Smooth muscle cell (in vitro differentiated cells): ENCODE data around the gene ZMYM3. TPM values are rescaled to one million over a fixed set of nuclear protein-coding genes. Genes with fewer than 3 reads are reported as not detected.
"Not testable (repeated sequence)": the region's sequence is repeated elsewhere in the genome, so short reads cannot be mapped to it uniquely, and the experiment has no call there.

Experiments used
- DNase-seq: peaks from one replicate; lab custom pipeline; 2025; ENCODE audit not compliant: unreplicated experiment; lab: John Stamatoyannopoulos, UW
- H2AFZ ChIP-seq: fragments of 200-600 bp; sonication (generic); 2 replicates; pipeline ENCODE4 v1.6.0; 2016; ENCODE audit warnings: antibody characterized with exemption, low read depth, mild to moderate bottlenecking
- H3F3A ChIP-seq: fragments of 200-600 bp; sonication (generic); 2 replicates; pipeline ENCODE4 v1.6.0; 2017; ENCODE audit warnings: antibody characterized with exemption, low read depth
- H3K27ac ChIP-seq: fragments of 200-600 bp; sonication (generic); 2 replicates; pipeline ENCODE4 v1.5.1; 2016; ENCODE audit warnings: low read depth, mild to moderate bottlenecking
- H3K27me3 ChIP-seq: fragments of 200-600 bp; sonication (generic); 2 replicates; pipeline ENCODE4 v1.6.1; 2016; ENCODE audit warnings: low read depth, mild to moderate bottlenecking
- H3K36me3 ChIP-seq: fragments of 200-600 bp; sonication (generic); 2 replicates; pipeline ENCODE4 v1.5.1; 2016; ENCODE audit warnings: low read depth
- H3K4me1 ChIP-seq: fragments of 200-600 bp; sonication (generic); 2 replicates; pipeline ENCODE4 v1.5.1; 2016; ENCODE audit warnings: low read depth
- H3K4me2 ChIP-seq: fragments of 200-600 bp; sonication (generic); 2 replicates; pipeline ENCODE4 v1.6.0; 2016; ENCODE audit warnings: mild to moderate bottlenecking
- H3K4me3 ChIP-seq: fragments of 200-600 bp; sonication (generic); 2 replicates; pipeline ENCODE4 v1.5.1; 2016; ENCODE audit warnings: mild to moderate bottlenecking
- H3K79me2 ChIP-seq: fragments of 200-600 bp; sonication (generic); 2 replicates; pipeline ENCODE4 v1.6.0; 2016; ENCODE audit warnings: low read depth, mild to moderate bottlenecking
- H3K9ac ChIP-seq: fragments of 200-600 bp; sonication (generic); 2 replicates; pipeline ENCODE4 v1.6.0; 2016; ENCODE audit warnings: low read depth
- H3K9me3 ChIP-seq: fragments of 200-600 bp; sonication (generic); replicated peaks from 2 replicates; pipeline ENCODE4 v1.5.1; 2016; ENCODE audit warnings: low read depth
- H4K20me1 ChIP-seq: fragments of 200-600 bp; sonication (generic); 2 replicates; pipeline ENCODE4 v1.6.0; 2016; ENCODE audit warnings: low read depth
- CTCF ChIP-seq: fragments of 200-600 bp; sonication (generic); IDR thresholded peaks from 2 replicates; pipeline ENCODE4 v1.5.1; 2017; ENCODE audit warnings: borderline replicate concordance, mild to moderate bottlenecking, antibody characterized with exemption; ENCODE audit not compliant: insufficient read depth, poor library complexity, severe bottlenecking
- WGBS: methylation state at CpG from one replicate; pipeline ENCODE4 v1.1.7; 2016; ENCODE audit warnings: low lambda C conversion rate; 5-methylcytosine and 5-hydroxymethylcytosine counted together
- polyA plus RNA-seq: library from polyadenylated mRNA; unstranded; fragments of >200 nt; fragmentation: Nextera tagmentation; extraction: Ambion mirVana; gene quantifications from 2 replicates; pipeline ENCODE4 v1.2.1, GENCODE V29; 2016
- total RNA-seq: library from RNA; depleted of rRNA; stranded (reverse); fragments of >200 nt; gene quantifications from 2 replicates; pipeline ENCODE4 v1.2.3, GENCODE V29; 2014

Gene ZMYM3
- total and polyA plus RNA-seq, 2 experiments from 2014 or later: 9.0 to 29.5 TPM

- no peaks in the 10 kb centered on the region for H3K9me3 ChIP-seq
- no peaks in the 10 kb centered on the region for H3K27me3 ChIP-seq
- no peaks in the 10 kb centered on the region for H3F3A ChIP-seq
- H3K79me2 ChIP-seq: no peaks in the 10 kb centered on the region
- no peak overlapping the region for H3K4me3 ChIP-seq
- no peak overlapping the region for H3K27ac ChIP-seq
- no peak overlapping the region for H3K4me2 ChIP-seq
- H3K36me3 ChIP-seq: no peaks in the 10 kb centered on the region
- DNase-seq: no peak
- TF ChIP-seq CTCF: no peak
- 82% methylated on average over 17 of the region's 19 CpGs for WGBS
- H3K4me1 ChIP-seq: no peaks in the 10 kb centered on the region
- H4K20me1 ChIP-seq: no peaks in the 10 kb centered on the region
- no peak overlapping the region for H3K9ac ChIP-seq
- H2AFZ ChIP-seq: no peak overlapping the region
Observed at GRCh38 chrX:71269801-71270395, 16.0 kb upstream of the ZMYM3 start.

- not testable (repeated sequence) for H3K4me3 ChIP-seq, H3K27ac ChIP-seq, H3K4me1 ChIP-seq, H3K9me3 ChIP-seq, H3K27me3 ChIP-seq, H3K9ac ChIP-seq, H3F3A ChIP-seq, H3K79me2 ChIP-seq, H3K36me3 ChIP-seq, H2AFZ ChIP-seq, H3K4me2 ChIP-seq, H4K20me1 ChIP-seq, DNase-seq
Observed at GRCh38 chrX:71268624-71269023, 14.7 kb upstream of the ZMYM3 start.

GRCh38 chrX:71256856-71257255 is 2.9 kb upstream of the ZMYM3 start:
- no peaks in the 10 kb centered on the region for H4K20me1 ChIP-seq
- DNase-seq: no peak
- H3K9me3 ChIP-seq: no peaks in the 10 kb centered on the region
- peak overlapping the region; percentile 82 for H3K27ac ChIP-seq
- no peak overlapping the region for H3K9ac ChIP-seq
- H3K4me1 ChIP-seq: no peaks in the 10 kb centered on the region
- no peaks in the 10 kb centered on the region for H3K79me2 ChIP-seq
- H3K4me3 ChIP-seq: no peak overlapping the region
- H3K36me3 ChIP-seq: no peaks in the 10 kb centered on the region
- 79% methylated on average over 4 of the region's 4 CpGs for WGBS
- no peaks in the 10 kb centered on the region for H3K27me3 ChIP-seq
- TF ChIP-seq CTCF: no peak
- peak overlapping the region; percentile 25 for H3K4me2 ChIP-seq
- no peak overlapping the region for H2AFZ ChIP-seq
- H3F3A ChIP-seq: no peaks in the 10 kb centered on the region

- Histone ChIP-seq H3K4me1 (no peaks in the 10 kb centered on the region), H4K20me1 (no peaks in the 10 kb centered on the region), H3K79me2 (no peaks in the 10 kb centered on the region), H3K4me3 (no peak overlapping the region), H3F3A (no peaks in the 10 kb centered on the region), H3K4me2 (peak overlapping the region; percentile 81), H3K27ac (peak overlapping the region; percentile 82), H3K9me3 (no peaks in the 10 kb centered on the region), H2AFZ (no peak overlapping the region), H3K27me3 (no peaks in the 10 kb centered on the region), H3K9ac (peak overlapping the region; percentile 20), H3K36me3 (no peaks in the 10 kb centered on the region)
- no peak for TF ChIP-seq CTCF
- no peak for DNase-seq
- WGBS: 54% methylated on average over 6 of the region's 6 CpGs
Observed at GRCh38 chrX:71256051-71256450, 2.1 kb upstream of the ZMYM3 start.
